HL-60 (cell line): ENCODE results near the gene GGT7.
"Not testable (repeated sequence)": the region's sequence is repeated elsewhere in the genome, so short reads cannot be mapped to it uniquely, and the experiment has no call there.

Experiments
- TF ChIP-seq, protein P1 (sequence below): IDR thresholded peaks from one replicate; pipeline ENCODE4 v1.5.1; 2011; ENCODE audit warnings: low read length, control low read depth, inconsistent platforms; ENCODE audit not compliant: insufficient read depth
- TF ChIP-seq, protein P2 (sequence below): IDR thresholded peaks from 2 replicates; pipeline ENCODE4 v1.6.1; 2012; ENCODE audit warnings: low read depth; ENCODE audit not compliant: insufficient replicate concordance

DNA sequence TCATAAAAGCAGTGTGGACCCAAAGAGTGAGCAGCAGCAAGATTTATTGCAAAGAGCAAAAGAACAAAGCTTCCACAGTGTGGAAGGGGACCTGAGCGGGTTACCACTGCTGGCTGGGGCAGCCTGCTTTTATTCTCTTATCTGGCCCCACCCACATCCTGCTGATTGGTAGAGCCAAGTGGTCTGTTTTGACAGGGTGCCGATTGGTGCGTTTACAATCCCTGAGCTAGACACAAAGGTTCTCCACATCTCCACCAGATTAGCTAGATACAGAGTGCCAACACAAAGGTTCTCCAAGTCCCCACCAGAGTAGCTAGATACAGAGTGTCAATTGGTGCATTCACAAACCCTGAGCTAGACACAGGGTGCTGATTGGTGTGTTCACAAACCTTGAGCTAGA is 25.5 kb upstream of the GGT7 start:
- TF ChIP-seq, protein P1, sequence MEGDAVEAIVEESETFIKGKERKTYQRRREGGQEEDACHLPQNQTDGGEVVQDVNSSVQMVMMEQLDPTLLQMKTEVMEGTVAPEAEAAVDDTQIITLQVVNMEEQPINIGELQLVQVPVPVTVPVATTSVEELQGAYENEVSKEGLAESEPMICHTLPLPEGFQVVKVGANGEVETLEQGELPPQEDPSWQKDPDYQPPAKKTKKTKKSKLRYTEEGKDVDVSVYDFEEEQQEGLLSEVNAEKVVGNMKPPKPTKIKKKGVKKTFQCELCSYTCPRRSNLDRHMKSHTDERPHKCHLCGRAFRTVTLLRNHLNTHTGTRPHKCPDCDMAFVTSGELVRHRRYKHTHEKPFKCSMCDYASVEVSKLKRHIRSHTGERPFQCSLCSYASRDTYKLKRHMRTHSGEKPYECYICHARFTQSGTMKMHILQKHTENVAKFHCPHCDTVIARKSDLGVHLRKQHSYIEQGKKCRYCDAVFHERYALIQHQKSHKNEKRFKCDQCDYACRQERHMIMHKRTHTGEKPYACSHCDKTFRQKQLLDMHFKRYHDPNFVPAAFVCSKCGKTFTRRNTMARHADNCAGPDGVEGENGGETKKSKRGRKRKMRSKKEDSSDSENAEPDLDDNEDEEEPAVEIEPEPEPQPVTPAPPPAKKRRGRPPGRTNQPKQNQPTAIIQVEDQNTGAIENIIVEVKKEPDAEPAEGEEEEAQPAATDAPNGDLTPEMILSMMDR: not testable (repeated sequence)
- TF ChIP-seq, protein P2, sequence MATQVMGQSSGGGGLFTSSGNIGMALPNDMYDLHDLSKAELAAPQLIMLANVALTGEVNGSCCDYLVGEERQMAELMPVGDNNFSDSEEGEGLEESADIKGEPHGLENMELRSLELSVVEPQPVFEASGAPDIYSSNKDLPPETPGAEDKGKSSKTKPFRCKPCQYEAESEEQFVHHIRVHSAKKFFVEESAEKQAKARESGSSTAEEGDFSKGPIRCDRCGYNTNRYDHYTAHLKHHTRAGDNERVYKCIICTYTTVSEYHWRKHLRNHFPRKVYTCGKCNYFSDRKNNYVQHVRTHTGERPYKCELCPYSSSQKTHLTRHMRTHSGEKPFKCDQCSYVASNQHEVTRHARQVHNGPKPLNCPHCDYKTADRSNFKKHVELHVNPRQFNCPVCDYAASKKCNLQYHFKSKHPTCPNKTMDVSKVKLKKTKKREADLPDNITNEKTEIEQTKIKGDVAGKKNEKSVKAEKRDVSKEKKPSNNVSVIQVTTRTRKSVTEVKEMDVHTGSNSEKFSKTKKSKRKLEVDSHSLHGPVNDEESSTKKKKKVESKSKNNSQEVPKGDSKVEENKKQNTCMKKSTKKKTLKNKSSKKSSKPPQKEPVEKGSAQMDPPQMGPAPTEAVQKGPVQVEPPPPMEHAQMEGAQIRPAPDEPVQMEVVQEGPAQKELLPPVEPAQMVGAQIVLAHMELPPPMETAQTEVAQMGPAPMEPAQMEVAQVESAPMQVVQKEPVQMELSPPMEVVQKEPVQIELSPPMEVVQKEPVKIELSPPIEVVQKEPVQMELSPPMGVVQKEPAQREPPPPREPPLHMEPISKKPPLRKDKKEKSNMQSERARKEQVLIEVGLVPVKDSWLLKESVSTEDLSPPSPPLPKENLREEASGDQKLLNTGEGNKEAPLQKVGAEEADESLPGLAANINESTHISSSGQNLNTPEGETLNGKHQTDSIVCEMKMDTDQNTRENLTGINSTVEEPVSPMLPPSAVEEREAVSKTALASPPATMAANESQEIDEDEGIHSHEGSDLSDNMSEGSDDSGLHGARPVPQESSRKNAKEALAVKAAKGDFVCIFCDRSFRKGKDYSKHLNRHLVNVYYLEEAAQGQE: not testable (repeated sequence)
